GM12878 (cell line): ENCODE data around the gene MDM4. TPM values are rescaled to one million over a fixed set of nuclear protein-coding genes. Genes with fewer than 3 reads are reported as not detected.

Source experiments
- BACH1 ChIP-seq: fragments of 450-650 bp; IDR thresholded peaks from 2 replicates; pipeline ENCODE4 v1.6.1; 2017; ENCODE audit warnings: mild to moderate bottlenecking, borderline replicate concordance
- CEBPZ ChIP-seq: fragments of 150-350 bp; IDR thresholded peaks from 2 replicates; pipeline ENCODE4 v1.6.1; 2016; ENCODE audit warnings: low read depth, low read length
- CREM ChIP-seq: IDR thresholded peaks from 2 replicates; pipeline ENCODE4 v1.6.1; 2014; ENCODE audit warnings: antibody characterized with exemption, low read depth
- CTCF ChIP-seq, 3 experiments: IDR thresholded peaks in 2 of 3; conservative IDR thresholded peaks in 1 of 3; 2 replicates each; pipeline ENCODE4 v1.5.1; 2011; ENCODE audit warnings: low read depth in 3 of 3, low read length in 3 of 3, mild to moderate bottlenecking in 3 of 3, control low read depth in 2 of 3, moderate library complexity in 2 of 3, inconsistent platforms in 1 of 3, mixed read lengths in 1 of 3; ENCODE audit not compliant: control insufficient read depth in 2 of 3, insufficient read depth in 1 of 3; ENCODE audit errors: extremely low read depth in 1 of 3
- EED ChIP-seq: sonication (generic); IDR thresholded peaks from 2 replicates; pipeline ENCODE4 v1.6.1; 2016; ENCODE audit warnings: antibody characterized with exemption, low read depth
- FOS ChIP-seq: IDR thresholded peaks from 3 replicates; pipeline ENCODE4 v1.6.1; 2011; ENCODE audit warnings: borderline replicate concordance; ENCODE audit not compliant: insufficient read length; ENCODE audit errors: extremely low read depth
- FOXM1 ChIP-seq: IDR thresholded peaks from 2 replicates; pipeline ENCODE4 v1.6.1; 2012; ENCODE audit warnings: low read depth, mild to moderate bottlenecking, inconsistent platforms, low read length, moderate library complexity
- GABPA ChIP-seq: IDR thresholded peaks from 2 replicates; pipeline ENCODE4 v1.6.1; 2014; ENCODE audit warnings: antibody characterized with exemption, low read depth, mild to moderate bottlenecking, inconsistent platforms
- MAX ChIP-seq: IDR thresholded peaks from 2 replicates; pipeline ENCODE4 v1.6.1; 2012; ENCODE audit warnings: low read depth, low read length, improper control_type of control experiment
- MTA3 ChIP-seq: IDR thresholded peaks from 2 replicates; pipeline ENCODE4 v1.6.1; 2012; ENCODE audit warnings: low read length, inconsistent platforms, borderline replicate concordance
- MXI1 ChIP-seq: fragments of 150-350 bp; IDR thresholded peaks from 2 replicates; pipeline ENCODE4 v1.6.1; 2011; ENCODE audit warnings: low read depth, mild to moderate bottlenecking, inconsistent platforms, low read length, improper control_type of control experiment
- POLR2AphosphoS2 ChIP-seq: IDR thresholded peaks from 2 replicates; pipeline ENCODE4 v1.6.1; 2011; ENCODE audit warnings: low read depth, mild to moderate bottlenecking, low read length, improper control_type of control experiment, moderate library complexity
- POLR2AphosphoS5 ChIP-seq: IDR thresholded peaks from 2 replicates; pipeline ENCODE4 v1.6.1; 2011; ENCODE audit warnings: mild to moderate bottlenecking, low read length, inconsistent platforms
- SREBF1 ChIP-seq: IDR thresholded peaks from 2 replicates; pipeline ENCODE4 v1.6.1; 2012; ENCODE audit warnings: mild to moderate bottlenecking, low read length
- TCF12 ChIP-seq: IDR thresholded peaks from 2 replicates; pipeline ENCODE4 v1.6.1; 2011; ENCODE audit warnings: low read depth, mild to moderate bottlenecking, low read length
- polyA plus RNA-seq, 11 experiments: library from polyadenylated mRNA; depleted of rRNA in 4 of 11; unstranded in 6 of 11; stranded (reverse) in 5 of 11; fragments of >200 nt; fragmentation: Nextera tagmentation in 4 of 11; fragmentation: Illumina TruSeq in 1 of 11; extraction: Ambion mirVana in 4 of 11; extraction: Trizol in 1 of 11; gene quantifications; 1 replicate in 1 of 11; 2 replicates in 10 of 11; pipeline versions ENCODE4 v1.2.1 to v1.2.3, GENCODE V29; 2011 to 2016; ENCODE audit warnings: inconsistent platforms in 2 of 11, missing spikeins in 2 of 11, low read depth in 1 of 11
- total RNA-seq, 4 experiments: library from RNA; depleted of rRNA in 3 of 4; stranded (reverse); fragments of >200 nt in 3 of 4; fragmentation: Illumina TruSeq in 1 of 4; extraction: Trizol in 1 of 4; gene quantifications; 2 replicates each; pipeline versions ENCODE4 v1.2.1 to v1.2.3, GENCODE V29; 2013 to 2021
- TF ChIP-seq, protein P1 (sequence below): IDR thresholded peaks from 2 replicates; pipeline ENCODE4 v1.6.1; 2012; ENCODE audit warnings: low read length, inconsistent platforms
- TF ChIP-seq, protein P2 (sequence below): fragments of 450-650 bp; IDR thresholded peaks from 2 replicates; pipeline ENCODE4 v1.6.1; 2017; ENCODE audit warnings: antibody characterized with exemption, mild to moderate bottlenecking, moderate library complexity
- TF ChIP-seq, protein P3 (sequence below): fragments of 450-650 bp; IDR thresholded peaks from 2 replicates; pipeline ENCODE4 v1.6.1; 2016; ENCODE audit warnings: mild to moderate bottlenecking
- TF ChIP-seq, protein P4 (sequence below): fragments of 450-650 bp; IDR thresholded peaks from 2 replicates; pipeline ENCODE4 v1.6.1; 2014; ENCODE audit warnings: mild to moderate bottlenecking

The MDM4 gene
- total and polyA plus RNA-seq, 10 of the 15 experiments (the other 5 are each of a cell fraction or from before 2014, with no cell fraction given) = 2.5 to 74.4 (median 22.7) TPM

GRCh38 chr1:204480515-204480914 lies 35.7 kb upstream of the MDM4 start (continued):
- TF ChIP-seq MTA3 (no peak), MAX (no peak; the same call in 1 of the 2 replicates), EED (peak; percentile 69; the same call in 1 of the 2 replicates), GABPA (no peak), FOXM1 (no peak), MXI1 (no peak), POLR2AphosphoS2 (no peak), SREBF1 (no peak), CREM (no peak), FOS (no peak), CEBPZ (no peak), CTCF (IDR thresholded peaks at IDR 0.05 in 2 of 3, conservative IDR thresholded peaks at IDR 0.05 in 1 of 3; ENCODE audit: control insufficient read depth in 2 of 3, extremely low read depth in 1 of 3, insufficient read depth in 1 of 3, low read depth in 3 of 3, low read length in 3 of 3) (peak; percentile 20 to 24 (median 23); a peak in 2 of 6 replicates), POLR2AphosphoS5 (0 out of 2 replicates have a peak, but pooled peaks have one; percentile 34), BACH1 (no peak), TCF12 (peak; percentile 95)
- TF ChIP-seq, protein P1, sequence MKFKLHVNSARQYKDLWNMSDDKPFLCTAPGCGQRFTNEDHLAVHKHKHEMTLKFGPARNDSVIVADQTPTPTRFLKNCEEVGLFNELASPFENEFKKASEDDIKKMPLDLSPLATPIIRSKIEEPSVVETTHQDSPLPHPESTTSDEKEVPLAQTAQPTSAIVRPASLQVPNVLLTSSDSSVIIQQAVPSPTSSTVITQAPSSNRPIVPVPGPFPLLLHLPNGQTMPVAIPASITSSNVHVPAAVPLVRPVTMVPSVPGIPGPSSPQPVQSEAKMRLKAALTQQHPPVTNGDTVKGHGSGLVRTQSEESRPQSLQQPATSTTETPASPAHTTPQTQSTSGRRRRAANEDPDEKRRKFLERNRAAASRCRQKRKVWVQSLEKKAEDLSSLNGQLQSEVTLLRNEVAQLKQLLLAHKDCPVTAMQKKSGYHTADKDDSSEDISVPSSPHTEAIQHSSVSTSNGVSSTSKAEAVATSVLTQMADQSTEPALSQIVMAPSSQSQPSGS = no peak
- TF ChIP-seq, protein P2, sequence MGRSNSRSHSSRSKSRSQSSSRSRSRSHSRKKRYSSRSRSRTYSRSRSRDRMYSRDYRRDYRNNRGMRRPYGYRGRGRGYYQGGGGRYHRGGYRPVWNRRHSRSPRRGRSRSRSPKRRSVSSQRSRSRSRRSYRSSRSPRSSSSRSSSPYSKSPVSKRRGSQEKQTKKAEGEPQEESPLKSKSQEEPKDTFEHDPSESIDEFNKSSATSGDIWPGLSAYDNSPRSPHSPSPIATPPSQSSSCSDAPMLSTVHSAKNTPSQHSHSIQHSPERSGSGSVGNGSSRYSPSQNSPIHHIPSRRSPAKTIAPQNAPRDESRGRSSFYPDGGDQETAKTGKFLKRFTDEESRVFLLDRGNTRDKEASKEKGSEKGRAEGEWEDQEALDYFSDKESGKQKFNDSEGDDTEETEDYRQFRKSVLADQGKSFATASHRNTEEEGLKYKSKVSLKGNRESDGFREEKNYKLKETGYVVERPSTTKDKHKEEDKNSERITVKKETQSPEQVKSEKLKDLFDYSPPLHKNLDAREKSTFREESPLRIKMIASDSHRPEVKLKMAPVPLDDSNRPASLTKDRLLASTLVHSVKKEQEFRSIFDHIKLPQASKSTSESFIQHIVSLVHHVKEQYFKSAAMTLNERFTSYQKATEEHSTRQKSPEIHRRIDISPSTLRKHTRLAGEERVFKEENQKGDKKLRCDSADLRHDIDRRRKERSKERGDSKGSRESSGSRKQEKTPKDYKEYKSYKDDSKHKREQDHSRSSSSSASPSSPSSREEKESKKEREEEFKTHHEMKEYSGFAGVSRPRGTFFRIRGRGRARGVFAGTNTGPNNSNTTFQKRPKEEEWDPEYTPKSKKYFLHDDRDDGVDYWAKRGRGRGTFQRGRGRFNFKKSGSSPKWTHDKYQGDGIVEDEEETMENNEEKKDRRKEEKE = no peak
- TF ChIP-seq, protein P3, sequence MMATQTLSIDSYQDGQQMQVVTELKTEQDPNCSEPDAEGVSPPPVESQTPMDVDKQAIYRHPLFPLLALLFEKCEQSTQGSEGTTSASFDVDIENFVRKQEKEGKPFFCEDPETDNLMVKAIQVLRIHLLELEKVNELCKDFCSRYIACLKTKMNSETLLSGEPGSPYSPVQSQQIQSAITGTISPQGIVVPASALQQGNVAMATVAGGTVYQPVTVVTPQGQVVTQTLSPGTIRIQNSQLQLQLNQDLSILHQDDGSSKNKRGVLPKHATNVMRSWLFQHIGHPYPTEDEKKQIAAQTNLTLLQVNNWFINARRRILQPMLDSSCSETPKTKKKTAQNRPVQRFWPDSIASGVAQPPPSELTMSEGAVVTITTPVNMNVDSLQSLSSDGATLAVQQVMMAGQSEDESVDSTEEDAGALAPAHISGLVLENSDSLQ = no peak
- TF ChIP-seq, protein P4, sequence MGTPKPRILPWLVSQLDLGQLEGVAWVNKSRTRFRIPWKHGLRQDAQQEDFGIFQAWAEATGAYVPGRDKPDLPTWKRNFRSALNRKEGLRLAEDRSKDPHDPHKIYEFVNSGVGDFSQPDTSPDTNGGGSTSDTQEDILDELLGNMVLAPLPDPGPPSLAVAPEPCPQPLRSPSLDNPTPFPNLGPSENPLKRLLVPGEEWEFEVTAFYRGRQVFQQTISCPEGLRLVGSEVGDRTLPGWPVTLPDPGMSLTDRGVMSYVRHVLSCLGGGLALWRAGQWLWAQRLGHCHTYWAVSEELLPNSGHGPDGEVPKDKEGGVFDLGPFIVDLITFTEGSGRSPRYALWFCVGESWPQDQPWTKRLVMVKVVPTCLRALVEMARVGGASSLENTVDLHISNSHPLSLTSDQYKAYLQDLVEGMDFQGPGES = no peak
